Effector CD8-positive, alpha-beta T cell (primary cell): ENCODE data around the gene KCND1.

Source experiments
- DNase-seq: peaks from one replicate; lab custom pipeline; 2025; lab: John Stamatoyannopoulos, UW

The KCND1 gene

DNA sequence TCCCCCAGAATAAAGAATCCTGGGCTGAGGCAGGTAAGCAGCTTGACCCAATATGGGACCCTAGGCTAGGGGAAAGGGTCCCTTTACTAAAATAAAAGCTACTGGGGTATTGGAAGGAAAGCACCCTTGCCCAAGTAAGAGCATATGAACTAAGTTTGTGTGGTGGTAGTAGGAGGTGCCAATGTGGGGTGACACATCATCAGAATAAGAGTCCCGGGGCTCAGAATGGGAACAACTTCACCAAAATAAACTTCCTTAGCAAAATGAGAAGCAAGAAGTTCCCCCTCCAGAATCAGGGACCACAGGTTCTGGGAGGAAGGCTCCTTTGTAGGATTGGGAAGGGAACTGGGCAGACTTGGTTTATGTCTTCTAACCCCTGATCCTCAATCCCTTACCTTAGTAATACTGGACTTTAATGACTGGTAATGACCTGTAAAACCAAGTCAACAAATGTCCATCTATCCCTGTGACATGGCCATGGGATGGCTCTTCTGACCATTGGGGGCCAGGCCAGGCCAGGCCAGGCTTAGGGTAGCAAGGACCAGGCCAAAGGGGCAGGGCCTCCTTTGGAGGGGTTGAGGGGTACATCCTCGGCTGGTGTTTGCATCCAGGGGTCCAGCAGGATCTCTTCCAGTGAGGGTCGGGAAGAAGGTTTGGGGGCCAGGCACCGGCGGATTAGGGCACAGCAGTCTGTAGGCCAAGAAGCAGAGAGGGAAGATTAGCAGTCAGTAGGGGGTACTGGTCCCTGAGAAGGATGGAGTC is 57.9 kb downstream of the KCND1 start:
- DNase-seq: no peak

DNA sequence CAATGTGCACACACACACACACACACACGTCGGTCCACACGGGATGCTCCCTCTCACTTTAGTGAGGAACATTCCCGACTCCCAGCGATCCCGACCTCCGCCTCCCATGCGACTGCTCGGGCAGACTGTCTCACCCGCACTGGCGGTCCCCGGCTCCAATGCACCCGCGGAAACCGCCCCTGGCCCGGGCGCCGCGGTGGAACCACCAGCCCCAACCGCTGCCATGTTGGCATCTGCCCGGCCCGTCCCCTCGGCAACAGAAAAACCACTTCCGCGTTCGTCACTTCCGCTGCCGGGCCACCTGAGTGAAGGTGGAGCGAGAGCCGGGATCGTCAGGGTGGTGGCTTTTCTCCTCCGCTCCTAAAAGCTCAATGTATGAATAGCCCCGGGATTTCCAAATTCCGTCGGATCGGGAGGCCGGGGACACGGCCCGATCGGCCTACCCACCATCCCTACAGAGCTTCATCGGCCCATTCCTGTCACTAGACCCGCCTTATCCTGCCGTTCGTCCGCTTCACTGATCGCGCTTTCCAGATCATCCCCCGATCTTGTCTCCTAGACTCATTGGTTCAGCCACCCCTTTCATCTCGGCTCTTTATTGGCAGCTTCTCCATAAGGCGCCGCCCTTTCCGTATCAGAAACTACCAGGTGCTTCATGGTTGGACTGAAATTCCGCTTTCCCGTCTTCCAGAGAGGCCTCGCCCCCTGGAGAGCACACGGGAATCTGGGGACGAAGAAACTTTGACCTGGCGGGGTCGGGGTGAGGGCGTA is 60.0 kb downstream of the KCND1 start, which contains the start of gene SLC35A2:
SLC35A2 (minus strand) TSS at position 235 of the 771 bp plus-strand sequence; CDS start at position 225, 10 bp downstream.
- DNase-seq: peak; percentile 77
